Kidney epithelial cell (primary cell): ENCODE measurements around the gene PHPT1. TPM values are rescaled to one million over a fixed set of nuclear protein-coding genes. Genes with fewer than 3 reads are reported as not detected.
"Not testable (repeated sequence)": the region's sequence is repeated elsewhere in the genome, so short reads cannot be mapped to it uniquely, and the experiment has no call there.

Experiments used
- DNase-seq: peaks from one replicate; pipeline ENCODE4 v3.0.0-alpha.2; 2010; ENCODE audit warnings: low read depth
- H3K27me3 ChIP-seq: 2 replicates; pipeline ENCODE4 v1.6.0; 2011; ENCODE audit warnings: low read length; ENCODE audit not compliant: control insufficient read depth, insufficient read depth
- H3K36me3 ChIP-seq: 2 replicates; pipeline ENCODE4 v1.5.1; 2011; ENCODE audit warnings: low read length; ENCODE audit not compliant: control insufficient read depth, insufficient read depth
- H3K4me3 ChIP-seq: 2 replicates; pipeline ENCODE4 v1.5.1; 2011; ENCODE audit warnings: low read depth, mild to moderate bottlenecking, control low read depth, low read length
- total RNA-seq: library from RNA; depleted of rRNA; stranded (reverse); fragments of >200 nt; gene quantifications from 2 replicates; pipeline ENCODE4 v1.2.3, GENCODE V29; 2015
- TF ChIP-seq, protein P1 (sequence below): IDR thresholded peaks from 2 replicates; pipeline ENCODE4 v1.5.1; 2011; ENCODE audit warnings: mild to moderate bottlenecking, moderate library complexity, low read length, control low read depth, inconsistent platforms; ENCODE audit not compliant: insufficient read depth, poor library complexity, severe bottlenecking

The PHPT1 gene
- total RNA-seq, 1 donor from 2014 or later = 129 TPM

DNA sequence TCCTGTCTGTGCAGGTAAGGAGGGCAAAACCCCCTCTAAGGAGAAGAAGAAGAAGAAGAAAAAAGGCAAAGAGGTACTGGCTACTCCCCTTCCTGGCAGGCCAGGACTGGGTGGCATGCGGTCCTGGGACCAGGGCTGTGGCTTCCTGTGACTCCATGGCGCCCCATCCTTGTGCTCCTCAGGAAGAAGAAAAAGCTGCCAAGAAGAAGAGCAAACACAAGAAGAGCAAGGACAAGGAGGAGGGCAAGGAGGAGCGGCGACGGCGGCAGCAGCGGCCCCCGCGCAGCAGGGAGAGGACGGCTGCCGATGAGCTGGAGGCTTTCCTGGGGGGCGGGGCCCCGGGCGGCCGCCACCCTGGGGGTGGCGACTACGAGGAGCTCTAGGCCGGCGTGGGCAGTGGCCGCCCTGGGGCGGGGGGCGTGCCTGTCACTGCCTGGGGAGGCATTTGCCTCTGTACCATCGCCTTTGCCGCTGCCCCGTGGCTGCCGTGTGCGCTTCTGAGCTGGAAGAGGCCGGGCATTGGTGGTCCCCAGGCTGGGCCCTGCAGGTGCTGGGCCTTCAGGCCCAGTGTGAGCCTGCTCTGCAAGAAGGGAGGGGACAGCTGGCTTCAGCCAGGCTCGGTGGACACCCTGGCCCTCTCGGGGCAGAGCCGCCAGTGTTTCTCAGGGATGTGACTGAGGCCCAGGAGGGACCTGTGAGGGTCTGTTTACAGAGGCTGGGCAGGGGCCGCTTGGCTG, 8.9 kb upstream of the PHPT1 start:
- H3K4me3 ChIP-seq = no peak overlapping the region
- H3K36me3 ChIP-seq = no peaks in the 10 kb centered on the region
- TF ChIP-seq, protein P1, sequence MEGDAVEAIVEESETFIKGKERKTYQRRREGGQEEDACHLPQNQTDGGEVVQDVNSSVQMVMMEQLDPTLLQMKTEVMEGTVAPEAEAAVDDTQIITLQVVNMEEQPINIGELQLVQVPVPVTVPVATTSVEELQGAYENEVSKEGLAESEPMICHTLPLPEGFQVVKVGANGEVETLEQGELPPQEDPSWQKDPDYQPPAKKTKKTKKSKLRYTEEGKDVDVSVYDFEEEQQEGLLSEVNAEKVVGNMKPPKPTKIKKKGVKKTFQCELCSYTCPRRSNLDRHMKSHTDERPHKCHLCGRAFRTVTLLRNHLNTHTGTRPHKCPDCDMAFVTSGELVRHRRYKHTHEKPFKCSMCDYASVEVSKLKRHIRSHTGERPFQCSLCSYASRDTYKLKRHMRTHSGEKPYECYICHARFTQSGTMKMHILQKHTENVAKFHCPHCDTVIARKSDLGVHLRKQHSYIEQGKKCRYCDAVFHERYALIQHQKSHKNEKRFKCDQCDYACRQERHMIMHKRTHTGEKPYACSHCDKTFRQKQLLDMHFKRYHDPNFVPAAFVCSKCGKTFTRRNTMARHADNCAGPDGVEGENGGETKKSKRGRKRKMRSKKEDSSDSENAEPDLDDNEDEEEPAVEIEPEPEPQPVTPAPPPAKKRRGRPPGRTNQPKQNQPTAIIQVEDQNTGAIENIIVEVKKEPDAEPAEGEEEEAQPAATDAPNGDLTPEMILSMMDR = no peak
- peaks cover 18% of the 10 kb centered on the region for H3K27me3 ChIP-seq
- DNase-seq = no peak

- Histone ChIP-seq H3K27me3 (peaks cover 25% of the 10 kb centered on the region), H3K4me3 (no peak overlapping the region), H3K36me3 (no peaks in the 10 kb centered on the region)
- TF ChIP-seq, protein P1 = no peak
- DNase-seq = peak; percentile 42
These were observed 8.1 kb upstream of the PHPT1 start for GRCh38 chr9:136840877-136841645.

DNA sequence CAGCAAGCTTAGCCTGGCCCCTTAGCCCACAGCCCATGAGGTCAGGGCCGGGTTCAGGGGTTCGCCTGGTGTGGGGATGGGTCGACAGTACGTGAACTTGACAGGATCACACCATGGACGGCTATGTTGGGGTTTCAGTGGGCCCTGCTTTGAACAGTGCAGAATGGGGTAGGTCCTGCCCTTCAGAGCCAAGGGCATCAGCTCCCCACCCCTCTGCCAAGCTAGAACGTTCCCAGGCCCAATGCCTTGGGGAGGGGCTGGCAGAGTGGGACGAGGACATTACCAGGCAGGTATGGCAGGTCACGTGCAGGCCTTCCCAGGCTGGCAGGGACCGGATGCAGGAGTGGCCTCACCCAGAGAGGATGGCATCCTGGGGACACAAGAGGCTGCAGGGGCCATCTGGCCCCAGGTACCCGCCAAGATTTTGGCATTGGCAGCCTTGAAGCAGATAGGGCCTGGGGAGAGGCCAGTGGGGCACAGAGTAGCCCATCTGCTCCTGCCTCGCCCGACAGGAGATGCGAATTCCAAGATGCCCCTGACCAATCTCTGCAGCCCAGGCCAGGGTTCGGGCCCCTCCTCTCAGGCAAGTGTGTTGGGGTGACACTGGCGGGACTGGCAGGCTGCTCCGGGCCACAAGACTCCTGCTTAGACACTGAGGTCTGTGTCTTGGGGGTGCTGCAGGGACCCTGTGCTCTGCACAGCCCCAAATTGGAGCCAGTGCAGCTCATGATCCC, 7.4 kb upstream of the PHPT1 start:
- H3K36me3 ChIP-seq, H3K4me3 ChIP-seq, DNase-seq: not testable (repeated sequence)

GRCh38 chr9:136842380-136842948, 6.7 kb upstream of the PHPT1 start, which contains the start of gene AJM1:
TSS of gene AJM1 (plus strand) at chr9:136842478. CDS start at chr9:136844415, 1,937 bp downstream.
- DNase-seq, H3K36me3 ChIP-seq: not testable (repeated sequence)
- Histone ChIP-seq H3K27me3 (peaks cover 36% of the 10 kb centered on the region), H3K4me3 (peak within 1 kb of the TSS; percentile 27)
- TF ChIP-seq, protein P1 = peak; percentile 95

More for the DNA sequence above, 7.4 kb upstream of the PHPT1 start:
- H3K27me3 ChIP-seq = peaks cover 31% of the 10 kb centered on the region

- DNase-seq, H3K36me3 ChIP-seq, H3K4me3 ChIP-seq: not testable (repeated sequence)
- peaks cover 40% of the 10 kb centered on the region for H3K27me3 ChIP-seq
These were observed 5.9 kb upstream of the PHPT1 start for GRCh38 chr9:136843159-136843800.
